ENCODE measurements around the gene GNPNAT1.
"Not testable (repeated sequence)": the region's sequence is repeated elsewhere in the genome, so short reads cannot be mapped to it uniquely, and the experiment has no call there.

The GNPNAT1 gene

DNA sequence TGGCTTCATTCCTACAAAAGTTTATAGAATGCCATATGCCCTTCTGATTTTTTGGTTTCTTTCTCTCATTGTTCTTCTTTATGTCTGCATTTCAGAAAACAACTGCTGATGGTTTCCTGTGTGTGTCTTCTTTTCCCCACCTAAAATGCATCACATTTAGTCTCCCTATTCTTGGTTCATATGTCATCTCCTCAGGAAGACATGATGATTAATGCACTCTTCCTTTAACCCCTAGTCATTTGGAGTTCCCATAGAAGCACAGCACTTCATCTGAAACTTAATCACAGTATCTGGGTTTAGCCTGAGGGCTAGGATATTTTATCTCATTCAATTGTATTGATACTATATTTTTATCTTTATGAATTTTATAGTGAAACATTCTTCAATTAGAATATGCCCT, 21.5 kb downstream of the GNPNAT1 start:
- no peak for ATAC-seq
- Mint-ChIP-seq H3K9me3 (no peaks in the 10 kb centered on the region), H3K4me1 (peaks cover 15% of the 10 kb centered on the region), H3K27ac (no peak overlapping the region), H3K36me3 (ENCODE audit: low read depth) (peaks cover 33% of the 10 kb centered on the region), H3K4me3 (no peak overlapping the region), H3K27me3 (no peaks in the 10 kb centered on the region)
- no peak for DNase-seq

DNA sequence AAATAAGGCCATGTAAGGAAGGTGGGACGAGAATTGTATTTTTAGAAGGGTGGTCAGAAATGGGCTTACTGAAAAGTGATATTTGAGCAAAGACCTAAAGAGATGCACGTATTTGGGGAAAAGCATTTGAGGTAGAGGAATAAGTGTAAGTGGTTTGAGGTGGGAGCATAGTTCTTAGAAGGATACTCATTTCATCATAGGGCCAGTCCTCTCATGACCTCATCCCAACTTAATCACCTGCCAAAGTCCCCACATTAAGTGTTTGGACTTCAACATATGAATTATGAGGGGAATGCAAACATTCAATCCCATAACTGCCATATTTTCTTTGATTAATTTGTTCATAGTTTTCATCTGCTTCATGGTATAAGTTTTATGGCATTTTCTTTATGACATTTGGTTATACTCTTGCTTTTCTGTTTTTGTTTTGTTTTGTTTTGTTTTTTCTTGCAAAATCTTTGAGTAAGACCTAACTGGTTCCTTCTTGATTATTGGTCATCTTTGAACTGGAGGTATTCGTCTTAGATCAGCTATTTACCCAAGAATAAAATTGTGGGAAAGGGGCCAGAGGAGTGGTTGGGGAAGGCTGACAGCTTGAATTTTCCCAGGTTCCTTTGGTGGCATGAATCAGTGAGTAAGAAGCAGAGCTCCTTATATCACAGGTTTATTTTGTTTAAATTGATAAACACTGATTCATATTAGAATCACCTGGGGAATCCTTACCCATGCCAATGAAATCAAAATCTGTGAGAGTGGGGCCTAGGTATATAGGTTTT, 24.2 kb downstream of the GNPNAT1 start:
- Mint-ChIP-seq H3K27ac (no peak overlapping the region), H3K27me3 (no peaks in the 10 kb centered on the region), H3K4me3 (no peak overlapping the region), H3K9me3 (no peaks in the 10 kb centered on the region), H3K36me3 (ENCODE audit: low read depth) (peaks cover 38% of the 10 kb centered on the region), H3K4me1 (peaks cover 24% of the 10 kb centered on the region)
- DNase-seq = no peak
- ATAC-seq = no peak

DNA sequence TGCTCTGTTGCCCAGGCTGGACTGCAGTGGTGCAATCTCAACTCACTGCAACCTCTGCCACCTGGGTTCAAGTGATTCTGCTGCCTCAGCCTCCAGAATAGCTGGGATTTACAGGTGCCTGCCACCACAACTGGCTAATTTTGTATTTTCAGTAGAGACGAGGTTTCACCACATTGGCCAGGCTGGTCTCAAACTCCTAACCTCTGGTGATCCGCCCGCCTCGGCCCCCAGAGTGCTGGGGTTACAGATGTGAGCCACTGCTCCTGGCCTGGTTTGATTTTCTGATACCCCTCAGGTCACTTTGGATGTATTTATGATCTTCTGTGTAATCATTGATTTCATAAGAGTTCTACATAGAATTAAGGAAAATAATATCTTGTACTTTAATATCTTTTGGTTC, 28.5 kb downstream of the GNPNAT1 start:
- peaks cover 34% of the 10 kb centered on the region for H3K36me3 Mint-ChIP-seq (ENCODE audit: low read depth)
- H3K27ac Mint-ChIP-seq = peak overlapping the region; percentile 31
- not testable (repeated sequence) for H3K9me3 Mint-ChIP-seq, H3K4me3 Mint-ChIP-seq, DNase-seq, ATAC-seq, H3K27me3 Mint-ChIP-seq
- peaks cover 15% of the 10 kb centered on the region for H3K4me1 Mint-ChIP-seq

DNA sequence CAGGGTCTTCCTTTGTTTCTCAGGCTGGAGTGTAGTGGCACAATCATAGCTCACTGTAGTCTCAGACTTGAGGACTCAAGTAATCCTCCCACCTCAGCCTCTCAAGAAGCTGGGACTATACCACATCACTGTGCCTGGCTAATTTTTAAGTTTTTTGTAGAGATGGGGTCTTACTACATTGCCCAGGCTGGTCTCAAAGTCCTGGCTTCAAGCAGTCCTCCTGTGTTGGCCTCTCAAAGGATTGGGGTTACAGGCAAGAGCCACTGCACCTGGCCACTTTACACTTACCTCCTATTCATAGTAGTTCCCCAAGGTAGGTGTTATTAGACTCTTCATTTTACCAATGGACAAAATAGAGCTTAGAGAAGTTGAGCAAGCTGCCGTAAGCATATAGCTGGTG, 32.3 kb downstream of the GNPNAT1 start:
- ATAC-seq (no peak), DNase-seq (no peak)
- no peak overlapping the region for H3K27ac Mint-ChIP-seq
- no peaks in the 10 kb centered on the region for H3K9me3 Mint-ChIP-seq
- peaks cover 11% of the 10 kb centered on the region for H3K4me1 Mint-ChIP-seq
- peaks cover 29% of the 10 kb centered on the region for H3K36me3 Mint-ChIP-seq (ENCODE audit: low read depth)
- no peaks in the 10 kb centered on the region for H3K27me3 Mint-ChIP-seq
- H3K4me3 Mint-ChIP-seq = no peak overlapping the region

DNA sequence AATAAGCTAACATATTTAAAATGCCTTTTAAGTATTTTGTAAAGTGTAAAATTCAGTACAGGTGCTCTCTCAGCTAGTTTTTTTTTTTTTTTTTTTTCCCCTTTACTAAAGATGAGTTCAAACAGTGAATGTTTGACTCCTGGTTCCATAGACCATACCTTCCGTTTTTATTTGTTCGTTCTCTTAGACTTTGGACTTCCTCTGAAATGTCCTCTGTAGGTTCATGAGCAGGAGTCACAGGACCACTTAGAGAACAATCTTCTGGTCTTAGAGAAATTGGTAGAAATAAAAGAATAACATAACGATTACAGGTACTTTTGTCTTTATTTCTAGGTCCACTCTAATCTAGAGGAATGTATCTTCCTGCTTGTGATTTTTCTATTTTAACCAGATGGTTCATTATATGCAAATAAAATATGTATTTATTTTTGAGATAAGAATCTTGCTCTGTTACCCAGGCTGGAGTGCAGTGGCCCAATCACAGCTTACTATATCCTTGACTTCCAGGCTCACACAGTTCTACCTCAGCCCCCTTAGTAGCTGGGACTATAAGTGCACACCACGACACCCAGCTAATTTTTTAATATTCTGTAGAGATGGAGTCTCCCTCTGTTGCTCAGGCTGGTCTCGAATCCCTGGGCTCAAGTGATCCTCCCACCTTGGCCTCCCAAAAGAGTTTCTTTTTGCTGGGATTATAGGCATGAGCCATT, 35.6 kb downstream of the GNPNAT1 start:
- Mint-ChIP-seq H3K27ac (no peak overlapping the region), H3K4me1 (no peaks in the 10 kb centered on the region), H3K4me3 (no peak overlapping the region), H3K9me3 (no peaks in the 10 kb centered on the region), H3K27me3 (no peaks in the 10 kb centered on the region), H3K36me3 (ENCODE audit: low read depth) (peaks cover 17% of the 10 kb centered on the region)
- DNase-seq (no peak), ATAC-seq (no peak)

DNA sequence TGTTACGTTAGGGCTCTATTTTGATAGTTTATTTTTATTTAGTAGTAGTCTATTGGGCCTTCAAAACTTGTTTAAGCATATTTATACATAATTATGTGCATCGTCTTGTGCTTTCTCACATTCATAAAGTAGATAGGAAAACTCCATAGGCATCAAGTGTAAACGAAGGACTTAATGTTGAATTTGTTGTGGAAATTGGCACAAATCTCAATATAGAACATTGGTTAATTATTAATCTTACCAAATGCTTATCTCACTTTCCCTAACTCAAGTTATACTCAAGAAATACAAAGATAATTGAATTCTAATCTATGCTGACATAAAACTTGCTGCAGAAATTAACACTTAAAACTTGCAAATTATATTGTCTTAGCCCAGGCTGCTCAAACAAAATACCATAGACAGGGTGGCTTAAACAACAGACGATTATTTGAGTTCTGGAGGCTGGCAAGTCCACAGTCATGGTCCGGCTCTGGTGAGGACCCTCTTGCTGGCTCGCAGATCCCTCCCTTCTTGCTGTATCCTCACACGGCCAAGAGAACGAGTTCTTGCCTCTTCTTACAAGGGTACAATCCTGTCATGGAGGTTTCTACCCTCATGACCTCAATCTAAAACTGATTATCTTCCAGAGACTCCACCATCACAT, 42.6 kb downstream of the GNPNAT1 start:
- Mint-ChIP-seq H3K36me3 (ENCODE audit: low read depth) (peaks cover 31% of the 10 kb centered on the region), H3K4me1 (peaks cover 18% of the 10 kb centered on the region), H3K4me3 (no peak overlapping the region), H3K9me3 (no peaks in the 10 kb centered on the region), H3K27me3 (no peaks in the 10 kb centered on the region), H3K27ac (no peak overlapping the region)
- no peak for DNase-seq
- ATAC-seq = no peak

DNA sequence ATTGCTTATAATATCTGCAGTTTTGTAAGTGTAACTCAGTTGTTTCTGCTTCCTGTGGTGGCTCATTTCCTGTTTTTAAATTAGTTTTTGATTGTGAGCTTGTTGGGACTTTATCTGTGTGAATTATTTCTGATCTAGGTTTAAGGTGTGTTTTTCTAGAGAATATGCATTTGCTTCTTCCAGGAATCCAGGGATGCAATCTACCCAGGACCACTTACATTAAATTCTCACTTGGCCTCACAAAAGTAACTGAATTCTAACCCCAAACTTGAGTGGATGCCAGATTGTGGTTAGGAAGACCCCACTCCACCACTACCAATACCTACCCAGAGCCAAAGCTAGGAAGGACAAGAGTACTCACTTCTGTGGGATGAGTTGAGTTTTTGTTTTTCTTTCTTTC, 49.5 kb downstream of the GNPNAT1 start:
- Mint-ChIP-seq H3K4me1 (peaks cover 71% of the 10 kb centered on the region), H3K36me3 (ENCODE audit: low read depth) (peaks cover 29% of the 10 kb centered on the region), H3K27ac (peak overlapping the region; percentile 89), H3K4me3 (peak overlapping the region; percentile 70), H3K27me3 (no peaks in the 10 kb centered on the region), H3K9me3 (no peaks in the 10 kb centered on the region)
- DNase-seq = no peak
- ATAC-seq = peak; percentile 31

DNA sequence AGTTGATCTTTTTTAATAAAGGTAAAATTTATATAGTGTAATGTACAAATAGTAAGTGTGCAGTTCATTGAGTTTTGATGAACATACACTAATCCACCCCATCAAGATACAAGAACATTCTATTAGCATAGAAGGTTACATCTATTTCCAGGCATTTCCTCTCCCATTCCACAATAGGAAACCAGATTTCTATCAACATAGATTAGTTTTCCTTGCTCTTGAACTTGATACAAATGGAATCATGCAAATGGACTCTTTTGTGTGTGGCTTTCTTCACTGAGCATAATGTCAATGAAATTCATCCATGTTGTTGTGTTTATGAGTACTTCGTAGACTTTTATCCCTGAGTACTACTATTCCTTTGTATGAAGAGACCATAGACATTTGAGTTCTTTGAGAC, 50.7 kb downstream of the GNPNAT1 start:
- no peak for DNase-seq
- peaks cover 82% of the 10 kb centered on the region for H3K4me1 Mint-ChIP-seq
- no peak overlapping the region for H3K4me3 Mint-ChIP-seq
- no peak for ATAC-seq
- H3K36me3 Mint-ChIP-seq (ENCODE audit: low read depth) = peaks cover 22% of the 10 kb centered on the region
- no peaks in the 10 kb centered on the region for H3K27me3 Mint-ChIP-seq
- peak overlapping the region; percentile 25 for H3K27ac Mint-ChIP-seq
- H3K9me3 Mint-ChIP-seq = no peaks in the 10 kb centered on the region

DNA sequence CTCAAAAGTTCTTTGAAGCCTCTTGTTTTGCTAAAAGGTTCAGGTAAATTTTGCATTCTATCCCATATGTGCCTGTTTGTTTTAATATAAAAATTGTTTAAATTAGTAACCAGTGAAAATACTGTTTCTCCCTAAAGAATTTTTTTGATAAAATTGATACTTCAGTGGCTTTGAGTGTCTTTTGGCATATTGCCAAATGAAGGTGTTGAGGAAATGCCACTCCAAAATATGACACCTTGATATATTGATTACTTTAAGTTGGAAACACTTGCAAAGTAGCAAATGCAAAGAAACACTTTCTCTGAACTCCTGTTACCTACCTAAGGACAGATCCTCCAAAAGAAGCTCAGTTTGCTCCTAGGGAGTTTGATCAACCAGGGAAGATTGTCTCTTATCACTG, 53.0 kb downstream of the GNPNAT1 start:
- H3K4me3 Mint-ChIP-seq = no peak overlapping the region
- no peak for ATAC-seq
- no peaks in the 10 kb centered on the region for H3K27me3 Mint-ChIP-seq
- H3K9me3 Mint-ChIP-seq = no peaks in the 10 kb centered on the region
- DNase-seq = no peak
- peaks cover 21% of the 10 kb centered on the region for H3K36me3 Mint-ChIP-seq (ENCODE audit: low read depth)
- H3K4me1 Mint-ChIP-seq = peaks cover 83% of the 10 kb centered on the region
- H3K27ac Mint-ChIP-seq = peak overlapping the region; percentile 17

DNA sequence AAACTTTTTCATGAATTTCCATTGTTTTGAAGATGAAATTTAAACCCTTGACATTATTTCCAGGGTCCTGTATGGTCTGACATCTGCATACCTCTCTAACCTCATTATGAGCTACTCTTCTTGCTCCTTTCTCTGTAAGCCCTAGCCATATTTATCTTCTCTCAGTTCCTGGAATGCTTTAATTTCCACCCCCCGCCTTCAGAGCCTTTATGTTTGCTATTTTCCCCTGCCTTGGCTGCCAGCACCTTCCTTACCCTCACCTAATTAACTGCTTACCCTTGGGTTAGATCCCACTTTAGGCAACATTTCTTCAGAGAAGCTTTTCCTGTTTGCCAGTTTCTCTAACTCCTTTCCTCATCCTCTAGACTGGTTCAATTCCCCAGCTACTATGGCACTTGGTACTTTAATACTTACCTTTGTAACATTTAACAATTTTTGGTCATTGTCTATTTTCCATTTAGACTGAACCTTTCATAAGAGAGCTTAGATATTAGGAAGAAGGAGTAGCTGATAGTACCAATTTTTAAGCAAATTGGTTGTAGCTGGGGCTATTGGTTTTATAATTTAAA, 55.4 kb downstream of the GNPNAT1 start:
- no peaks in the 10 kb centered on the region for H3K9me3 Mint-ChIP-seq
- no peak for ATAC-seq
- H3K27me3 Mint-ChIP-seq = no peaks in the 10 kb centered on the region
- H3K4me3 Mint-ChIP-seq = no peak overlapping the region
- peaks cover 78% of the 10 kb centered on the region for H3K4me1 Mint-ChIP-seq
- DNase-seq = no peak
- peak overlapping the region; percentile 9 for H3K27ac Mint-ChIP-seq
- H3K36me3 Mint-ChIP-seq (ENCODE audit: low read depth) = peaks cover 32% of the 10 kb centered on the region

DNA sequence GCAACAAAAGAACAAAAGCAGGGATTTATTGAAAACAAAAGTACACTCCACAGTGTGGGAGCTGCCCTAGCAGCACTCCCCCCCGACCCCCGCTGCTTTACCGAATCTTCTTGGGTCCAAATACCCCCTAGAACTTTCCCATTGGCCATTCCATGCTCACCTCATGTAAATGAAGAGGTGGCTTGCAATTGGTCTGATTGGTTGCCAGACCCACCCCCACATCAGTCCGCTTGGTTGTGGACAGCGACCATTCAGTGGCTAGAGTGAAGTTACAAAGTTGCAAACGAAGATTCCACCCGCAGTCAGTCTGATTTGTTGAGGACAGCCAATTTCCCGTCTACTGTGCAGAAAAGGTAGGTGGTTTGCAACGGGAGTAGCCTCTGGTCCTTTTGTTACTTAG, 57.6 kb downstream of the GNPNAT1 start:
- Mint-ChIP-seq H3K36me3 (ENCODE audit: low read depth) (peaks cover 28% of the 10 kb centered on the region), H3K27me3 (no peaks in the 10 kb centered on the region), H3K4me1 (peaks cover 73% of the 10 kb centered on the region), H3K9me3 (no peaks in the 10 kb centered on the region), H3K4me3 (no peak overlapping the region), H3K27ac (no peak overlapping the region)
- no peak for DNase-seq
- no peak for ATAC-seq

DNA sequence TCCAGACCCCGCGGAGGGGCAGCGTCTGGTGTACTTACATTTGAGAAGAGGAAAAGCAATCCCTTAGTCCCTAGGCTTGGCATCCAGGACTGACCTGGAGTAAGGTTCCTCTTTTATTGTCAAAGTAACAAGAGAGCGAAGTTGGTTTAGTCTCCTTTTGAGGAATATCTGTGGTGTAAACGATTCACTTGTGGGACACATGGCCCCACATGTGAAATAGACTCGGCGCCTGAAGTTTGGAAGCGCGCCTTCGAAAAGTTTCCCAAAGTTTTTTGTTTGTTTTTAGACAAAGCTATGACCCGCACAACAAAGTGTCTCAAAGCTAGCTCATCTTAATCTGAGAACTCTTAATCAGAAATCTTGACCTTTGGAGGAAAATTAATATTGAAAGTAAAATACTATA, 60.7 kb downstream of the GNPNAT1 start:
- peaks cover 35% of the 10 kb centered on the region for H3K36me3 Mint-ChIP-seq (ENCODE audit: low read depth)

DNA sequence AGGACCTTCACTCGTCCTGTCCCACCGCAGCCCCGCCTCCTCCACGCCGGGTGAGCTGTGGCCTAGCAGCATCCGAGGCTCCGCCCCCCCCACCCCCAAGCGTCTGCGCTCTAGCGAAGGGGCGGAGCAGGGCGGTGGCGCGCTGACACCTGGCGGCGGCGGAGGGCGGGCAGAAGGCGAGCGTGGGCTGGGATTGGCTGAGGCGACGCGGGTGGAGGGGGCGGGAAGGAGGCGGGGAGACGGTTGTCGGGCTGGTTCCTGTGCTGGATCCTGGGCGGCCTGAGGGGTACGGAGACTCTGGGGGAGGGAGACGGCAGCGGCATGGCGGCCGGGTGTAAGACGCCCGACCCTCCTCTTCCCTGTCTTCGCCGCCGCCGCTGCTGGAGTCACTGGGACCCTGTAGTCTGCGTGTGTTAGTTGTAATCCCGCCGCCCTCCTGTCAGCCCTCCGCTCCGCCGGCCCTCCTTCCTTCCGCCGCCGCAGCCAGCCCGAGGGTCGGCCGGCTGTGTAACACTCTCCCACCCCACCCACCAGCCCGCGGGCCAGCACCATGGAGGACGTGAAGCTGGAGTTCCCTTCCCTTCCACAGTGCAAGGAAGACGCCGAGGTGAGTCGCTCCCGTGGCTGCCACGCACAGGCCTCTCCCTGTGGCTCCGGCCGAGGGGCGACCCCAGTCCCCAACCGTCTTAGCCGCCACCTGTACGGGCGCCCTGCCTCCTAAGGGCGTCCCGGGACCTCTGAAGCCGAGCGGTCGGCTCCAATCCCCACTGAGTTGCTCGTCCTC, 61.3 kb downstream of the GNPNAT1 start, which contains the start of gene STYX:
TSS of gene STYX (plus strand) at position 242 of the 784 bp plus-strand sequence. CDS start at position 551, 309 bp downstream.
- ATAC-seq (peak; percentile 98), DNase-seq (peak; percentile 99)
- Mint-ChIP-seq H3K9me3 (no peaks in the 10 kb centered on the region), H3K27me3 (no peaks in the 10 kb centered on the region), H3K27ac (peak within 1 kb of the TSS; percentile 85), H3K4me1 (peaks cover 40% of the 10 kb centered on the region), H3K4me3 (peak within 1 kb of the TSS; percentile 94), H3K36me3 (ENCODE audit: low read depth) (peaks cover 35% of the 10 kb centered on the region)

More for the DNA sequence above, 60.7 kb downstream of the GNPNAT1 start:
- ATAC-seq = no peak
- Mint-ChIP-seq H3K4me3 (peak overlapping the region; percentile 94), H3K27me3 (no peaks in the 10 kb centered on the region), H3K4me1 (peaks cover 46% of the 10 kb centered on the region), H3K27ac (peak overlapping the region; percentile 85), H3K9me3 (no peaks in the 10 kb centered on the region)
- DNase-seq = no peak

DNA sequence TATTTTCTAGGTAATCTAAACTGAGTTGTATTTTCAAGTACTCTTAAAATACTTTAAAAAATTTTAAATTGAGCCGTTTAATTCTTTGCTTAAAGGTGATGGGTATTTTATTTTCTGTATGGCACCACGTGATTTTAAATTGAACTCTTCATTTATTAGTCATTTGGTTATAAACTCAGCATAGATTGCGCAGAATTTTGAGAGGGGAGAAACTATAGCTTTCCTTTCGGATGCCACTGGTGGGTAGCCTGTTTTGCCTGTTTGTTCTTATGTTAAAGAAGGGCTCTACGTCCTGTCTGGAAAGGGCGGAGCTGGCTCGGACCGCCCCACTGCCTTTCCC, 61.9 kb downstream of the GNPNAT1 start:
- ATAC-seq = no peak

More for the DNA sequence above, 61.9 kb downstream of the GNPNAT1 start:
- H3K4me3 Mint-ChIP-seq = peak overlapping the region; percentile 94
- DNase-seq = no peak
- no peaks in the 10 kb centered on the region for H3K9me3 Mint-ChIP-seq
- no peaks in the 10 kb centered on the region for H3K27me3 Mint-ChIP-seq
- H3K4me1 Mint-ChIP-seq = peaks cover 36% of the 10 kb centered on the region
- H3K36me3 Mint-ChIP-seq (ENCODE audit: low read depth) = peaks cover 38% of the 10 kb centered on the region
- H3K27ac Mint-ChIP-seq = peak overlapping the region; percentile 85

All from activated naive CD8-positive, alpha-beta T cell treated with anti-CD3 and anti-CD28 coated beads, Interleukin-2, amount 50 U/mL, for 24 hours (primary cell).